ENCODE data around the gene TIGD3.
A peak's percentile ranks its signal among the peaks of the same experiment; 100 is the strongest.

Gene TIGD3

GRCh38 chr11:65400307-65401072 lies 45.9 kb downstream of the TIGD3 start:
- H3K36me3 Mint-ChIP-seq, result peaks cover 89% of the 10 kb centered on the region
- H3K4me3 Mint-ChIP-seq, result no peak overlapping the region
- no peaks in the 10 kb centered on the region for H3K9me3 Mint-ChIP-seq
- DNase-seq (ENCODE audit: low spot score in 2 of 2), result no peak
- peak overlapping the region; percentile 52 for H3K27ac Mint-ChIP-seq
- peaks cover 19% of the 10 kb centered on the region for H3K4me1 Mint-ChIP-seq
- no peak for ATAC-seq

GRCh38 chr11:65401073-65401802 lies 46.7 kb downstream of the TIGD3 start:
- no peak for DNase-seq (ENCODE audit: low spot score in 2 of 2)
- no peaks in the 10 kb centered on the region for H3K9me3 Mint-ChIP-seq
- peaks cover 14% of the 10 kb centered on the region for H3K4me1 Mint-ChIP-seq
- H3K27ac Mint-ChIP-seq, result peak overlapping the region; percentile 65
- H3K4me3 Mint-ChIP-seq, result no peak overlapping the region
- no peak for ATAC-seq
- H3K36me3 Mint-ChIP-seq, result peaks cover 92% of the 10 kb centered on the region

GRCh38 chr11:65401803-65402248 lies 47.3 kb downstream of the TIGD3 start:
- ATAC-seq (no peak), DNase-seq (ENCODE audit: low spot score in 2 of 2) (no peak)
- Mint-ChIP-seq H3K36me3 (peaks cover 95% of the 10 kb centered on the region), H3K9me3 (no peaks in the 10 kb centered on the region), H3K4me1 (peaks cover 14% of the 10 kb centered on the region), H3K27ac (peak overlapping the region; percentile 65), H3K4me3 (no peak overlapping the region)

- peaks cover 95% of the 10 kb centered on the region for H3K36me3 Mint-ChIP-seq
- H3K4me3 Mint-ChIP-seq, result no peak overlapping the region
- H3K27ac Mint-ChIP-seq, result no peak overlapping the region
- ATAC-seq, result no peak
- DNase-seq (ENCODE audit: low spot score in 2 of 2), result no peak
- H3K9me3 Mint-ChIP-seq, result no peaks in the 10 kb centered on the region
- peaks cover 6% of the 10 kb centered on the region for H3K4me1 Mint-ChIP-seq
Observed at GRCh38 chr11:65402790-65403189, 48.2 kb downstream of the TIGD3 start.

GRCh38 chr11:65403607-65404121 lies 49.1 kb downstream of the TIGD3 start:
- no peak overlapping the region for H3K27ac Mint-ChIP-seq
- H3K9me3 Mint-ChIP-seq, result no peaks in the 10 kb centered on the region
- DNase-seq (ENCODE audit: low spot score in 2 of 2) (no peak), ATAC-seq (no peak)
- H3K36me3 Mint-ChIP-seq, result peaks cover 95% of the 10 kb centered on the region
- H3K4me1 Mint-ChIP-seq, result peaks cover under 1% of the 10 kb centered on the region
- no peak overlapping the region for H3K4me3 Mint-ChIP-seq

- Mint-ChIP-seq H3K27ac (no peak overlapping the region), H3K4me1 (no peaks in the 10 kb centered on the region)
Observed at GRCh38 chr11:65404210-65404609, 49.7 kb downstream of the TIGD3 start.

GRCh38 chr11:65404638-65405339 lies 50.2 kb downstream of the TIGD3 start:
- Mint-ChIP-seq H3K9me3 (no peaks in the 10 kb centered on the region), H3K4me3 (no peak overlapping the region), H3K4me1 (no peaks in the 10 kb centered on the region), H3K27ac (no peak overlapping the region), H3K36me3 (peaks cover 95% of the 10 kb centered on the region)
- DNase-seq (ENCODE audit: low spot score in 2 of 2), result no peak
- ATAC-seq, result no peak

More at GRCh38 chr11:65404210-65404609, 49.7 kb downstream of the TIGD3 start:
- ATAC-seq, result no peak
- Mint-ChIP-seq H3K36me3 (peaks cover 95% of the 10 kb centered on the region), H3K4me3 (no peak overlapping the region), H3K9me3 (no peaks in the 10 kb centered on the region)
- no peak for DNase-seq (ENCODE audit: low spot score in 2 of 2)
